NB4 (cell line): ENCODE measurements around the gene SIL1.

Source experiments
- DNase-seq: peaks from one replicate; pipeline ENCODE4 v3.0.0; 2010; ENCODE audit warnings: low read depth
- H3K4me3 ChIP-seq: one replicate; pipeline ENCODE4 v1.5.1; 2011; ENCODE audit warnings: mild to moderate bottlenecking, low read depth, low read length, moderate library complexity
- MAX ChIP-seq: IDR thresholded peaks from 2 replicates; pipeline ENCODE4 v1.6.1; 2011; ENCODE audit warnings: low read depth, low read length
- MYC ChIP-seq: IDR thresholded peaks from 2 replicates; pipeline ENCODE4 v1.6.1; 2011; ENCODE audit warnings: low read depth, low read length
- POLR2A ChIP-seq: IDR thresholded peaks from 2 replicates; pipeline ENCODE4 v1.6.1; 2011; ENCODE audit warnings: mild to moderate bottlenecking; ENCODE audit not compliant: insufficient read length; ENCODE audit errors: extremely low read depth
- TF ChIP-seq, protein P1 (sequence below): IDR thresholded peaks from one replicate; pipeline ENCODE4 v1.5.1; 2012; ENCODE audit warnings: low read depth, low read length

Gene SIL1

DNA sequence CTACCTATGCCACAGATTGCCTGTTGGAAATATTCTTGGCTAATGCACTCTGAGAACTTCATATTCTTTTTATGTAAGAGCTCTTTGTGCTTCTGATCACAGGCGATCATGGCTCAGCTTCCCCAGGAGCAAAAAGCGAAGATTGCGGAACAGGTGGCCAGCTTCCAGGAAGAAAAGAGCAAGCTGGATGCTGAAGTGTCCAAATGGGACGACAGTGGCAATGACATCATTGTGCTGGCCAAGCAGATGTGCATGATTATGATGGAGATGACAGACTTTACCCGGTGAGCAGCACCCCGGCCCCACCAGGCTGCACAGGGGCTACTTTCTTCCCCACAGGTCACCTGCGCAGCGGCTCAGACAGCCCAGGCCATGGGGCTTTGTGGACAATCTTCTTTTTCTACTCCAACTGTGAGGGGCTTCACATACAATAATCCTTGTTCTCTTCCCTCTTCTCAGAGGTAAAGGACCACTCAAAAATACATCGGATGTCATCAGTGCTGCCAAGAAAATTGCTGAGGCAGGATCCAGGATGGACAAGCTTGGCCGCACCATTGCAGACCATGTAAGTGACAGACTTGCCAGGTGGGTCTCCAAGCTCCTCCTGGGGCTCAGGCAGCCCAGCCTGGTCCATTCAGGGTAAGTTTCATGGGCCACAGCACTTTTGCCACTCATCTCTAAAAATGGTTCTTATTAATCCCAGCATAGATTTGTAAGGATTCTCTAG, 267.6 kb downstream of the SIL1 start:
- TF ChIP-seq MAX (no peak), MYC (no peak), POLR2A (no peak)
- TF ChIP-seq, protein P1, sequence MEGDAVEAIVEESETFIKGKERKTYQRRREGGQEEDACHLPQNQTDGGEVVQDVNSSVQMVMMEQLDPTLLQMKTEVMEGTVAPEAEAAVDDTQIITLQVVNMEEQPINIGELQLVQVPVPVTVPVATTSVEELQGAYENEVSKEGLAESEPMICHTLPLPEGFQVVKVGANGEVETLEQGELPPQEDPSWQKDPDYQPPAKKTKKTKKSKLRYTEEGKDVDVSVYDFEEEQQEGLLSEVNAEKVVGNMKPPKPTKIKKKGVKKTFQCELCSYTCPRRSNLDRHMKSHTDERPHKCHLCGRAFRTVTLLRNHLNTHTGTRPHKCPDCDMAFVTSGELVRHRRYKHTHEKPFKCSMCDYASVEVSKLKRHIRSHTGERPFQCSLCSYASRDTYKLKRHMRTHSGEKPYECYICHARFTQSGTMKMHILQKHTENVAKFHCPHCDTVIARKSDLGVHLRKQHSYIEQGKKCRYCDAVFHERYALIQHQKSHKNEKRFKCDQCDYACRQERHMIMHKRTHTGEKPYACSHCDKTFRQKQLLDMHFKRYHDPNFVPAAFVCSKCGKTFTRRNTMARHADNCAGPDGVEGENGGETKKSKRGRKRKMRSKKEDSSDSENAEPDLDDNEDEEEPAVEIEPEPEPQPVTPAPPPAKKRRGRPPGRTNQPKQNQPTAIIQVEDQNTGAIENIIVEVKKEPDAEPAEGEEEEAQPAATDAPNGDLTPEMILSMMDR: no peak
- DNase-seq: no peak
- no peak overlapping the region for H3K4me3 ChIP-seq

- no peak for TF ChIP-seq POLR2A
- no peak for TF ChIP-seq MYC
- no peak for DNase-seq
- H3K4me3 ChIP-seq: no peak overlapping the region
Measured at GRCh38 chr5:138929571-138929955, 268.6 kb downstream of the SIL1 start.

DNA sequence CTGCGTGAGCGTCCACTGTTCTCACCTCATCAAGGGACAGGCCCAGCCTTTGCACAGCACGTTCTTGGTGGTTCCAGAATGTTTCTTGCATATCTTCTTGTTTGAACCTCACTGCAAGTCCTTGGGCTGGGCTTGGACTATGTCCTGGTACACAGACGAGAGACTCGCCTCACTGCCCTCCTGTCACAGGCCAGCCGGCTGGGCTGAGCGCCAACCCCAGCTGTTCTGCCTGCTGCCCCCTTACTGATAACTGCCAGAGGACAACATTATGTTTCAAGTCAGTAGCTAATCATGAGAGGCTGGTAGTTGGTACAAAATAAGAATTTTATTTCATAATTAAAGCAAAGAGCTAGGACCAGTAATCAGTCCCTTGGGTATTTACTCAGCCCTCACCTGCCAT, 270.2 kb downstream of the SIL1 start:
- no peak overlapping the region for H3K4me3 ChIP-seq
- DNase-seq: no peak
- TF ChIP-seq MYC (no peak), POLR2A (no peak), MAX (no peak)
- TF ChIP-seq, protein P1: no peak

- TF ChIP-seq, protein P1: no peak
- no peak for TF ChIP-seq MYC
- no peak for TF ChIP-seq POLR2A
- H3K4me3 ChIP-seq: no peak overlapping the region
Measured at GRCh38 chr5:138927544-138927943, 270.6 kb downstream of the SIL1 start.

DNA sequence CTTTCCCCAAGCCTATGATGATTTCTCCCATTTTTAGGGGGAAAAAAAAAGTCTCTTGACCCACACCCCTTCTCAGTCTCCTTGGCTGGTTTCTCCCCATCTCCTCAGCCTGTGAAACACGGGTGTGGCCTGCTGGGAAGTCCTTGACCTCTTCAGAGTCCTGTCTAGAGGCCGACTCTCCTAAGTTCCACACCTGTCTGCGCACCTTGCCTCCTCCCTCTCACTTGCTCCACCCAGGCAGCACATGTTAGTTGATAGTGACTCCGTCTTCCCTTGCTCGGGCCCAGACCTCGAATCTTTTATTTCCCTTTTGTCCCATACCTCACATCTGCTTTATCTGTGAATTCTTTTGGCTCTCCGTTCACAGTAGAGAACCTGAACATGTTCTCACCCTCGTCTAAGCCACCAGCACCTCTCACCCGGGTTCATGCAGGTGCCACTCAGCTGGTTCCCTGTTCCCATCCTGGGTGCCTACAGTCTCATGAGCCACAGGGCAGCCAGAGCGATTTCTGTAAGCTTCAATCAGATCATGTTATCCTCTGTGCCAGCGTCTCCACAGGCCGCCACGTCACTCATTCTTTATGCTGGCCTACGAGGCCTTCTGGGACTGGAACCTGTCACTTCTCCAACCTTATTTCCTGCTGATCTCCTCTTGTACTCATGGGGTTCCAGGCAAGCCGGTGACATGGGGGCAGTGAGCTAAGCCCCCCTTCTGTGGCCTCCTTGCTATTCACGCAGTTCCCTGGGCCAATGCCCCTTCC, 271.3 kb downstream of the SIL1 start:
- H3K4me3 ChIP-seq: no peak overlapping the region
- no peak for DNase-seq
- no peak for TF ChIP-seq POLR2A
- no peak for TF ChIP-seq MYC
- no peak for TF ChIP-seq MAX
- TF ChIP-seq, protein P1: no peak

More at GRCh38 chr5:138927544-138927943, 270.6 kb downstream of the SIL1 start:
- DNase-seq: no peak

DNA sequence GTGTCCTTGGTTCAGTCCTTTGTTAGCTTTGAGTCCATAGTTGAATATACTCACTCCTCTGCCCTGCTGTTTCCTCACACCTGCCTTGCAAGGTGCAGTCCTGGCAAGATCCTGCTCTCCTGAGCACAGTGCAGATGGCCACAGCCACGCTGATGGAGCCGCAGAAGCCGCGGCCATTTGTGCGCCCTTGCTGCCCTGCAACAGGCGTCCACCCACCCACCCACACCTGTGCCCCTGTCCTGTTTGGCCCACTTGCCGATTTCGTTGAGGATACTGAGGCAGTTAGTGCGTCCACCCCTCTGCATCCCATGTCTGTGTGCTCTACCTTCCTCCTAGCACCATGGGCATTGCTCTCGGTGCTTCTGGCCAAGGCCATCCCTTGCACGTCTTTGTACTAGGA, 271.9 kb downstream of the SIL1 start:
- TF ChIP-seq POLR2A: no peak
- TF ChIP-seq MAX: no peak
- TF ChIP-seq, protein P1: no peak
- no peak for TF ChIP-seq MYC
- DNase-seq: no peak

More for the DNA sequence above, 271.9 kb downstream of the SIL1 start:
- H3K4me3 ChIP-seq: no peak overlapping the region
